Measurements from ENCODE around the gene TADA2A.
"Not testable (repeated sequence)": the region's sequence is repeated elsewhere in the genome, so short reads cannot be mapped to it uniquely, and the experiment has no call there.

Gene TADA2A

DNA sequence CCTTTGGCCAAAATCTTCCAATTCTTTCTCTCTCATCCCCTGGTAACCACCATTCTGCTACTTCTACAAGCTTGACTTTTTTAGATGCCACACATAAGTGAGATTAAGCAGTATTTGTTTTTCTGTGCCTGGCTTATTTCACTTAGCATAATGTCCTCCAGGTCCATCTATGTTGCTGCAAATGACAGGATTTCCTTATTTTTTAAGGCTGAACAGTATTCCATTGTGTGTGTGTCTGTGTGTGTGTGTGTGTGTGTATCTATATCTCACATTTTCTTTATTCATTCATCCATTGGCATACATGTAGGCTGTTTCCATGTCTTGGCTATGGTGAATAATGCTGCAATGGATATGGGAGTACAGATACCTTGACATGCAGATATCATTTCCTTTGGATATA, 6.2 kb upstream of the TADA2A start:
- no peak for DNase-seq

DNA sequence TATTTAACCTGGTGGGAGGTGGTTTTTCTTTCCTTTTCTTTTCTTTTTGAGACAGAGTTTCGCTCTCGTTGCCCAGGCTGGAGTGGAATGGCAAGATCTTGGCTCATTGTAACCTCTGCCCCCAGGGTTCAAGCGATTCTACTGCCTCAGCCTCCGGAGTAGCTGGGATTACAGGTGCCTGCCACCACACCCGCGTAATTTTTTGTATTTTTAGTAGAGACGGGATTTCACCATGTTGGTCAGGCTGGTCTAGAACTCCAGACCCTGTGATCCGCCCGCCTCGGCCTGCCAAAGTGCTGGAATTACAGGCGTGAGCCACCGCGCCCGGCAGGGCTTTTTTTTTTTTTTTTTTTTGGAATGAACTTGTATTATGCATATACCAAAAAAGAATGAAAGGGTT, 1.2 kb upstream of the TADA2A start:
- not testable (repeated sequence) for DNase-seq

DNA sequence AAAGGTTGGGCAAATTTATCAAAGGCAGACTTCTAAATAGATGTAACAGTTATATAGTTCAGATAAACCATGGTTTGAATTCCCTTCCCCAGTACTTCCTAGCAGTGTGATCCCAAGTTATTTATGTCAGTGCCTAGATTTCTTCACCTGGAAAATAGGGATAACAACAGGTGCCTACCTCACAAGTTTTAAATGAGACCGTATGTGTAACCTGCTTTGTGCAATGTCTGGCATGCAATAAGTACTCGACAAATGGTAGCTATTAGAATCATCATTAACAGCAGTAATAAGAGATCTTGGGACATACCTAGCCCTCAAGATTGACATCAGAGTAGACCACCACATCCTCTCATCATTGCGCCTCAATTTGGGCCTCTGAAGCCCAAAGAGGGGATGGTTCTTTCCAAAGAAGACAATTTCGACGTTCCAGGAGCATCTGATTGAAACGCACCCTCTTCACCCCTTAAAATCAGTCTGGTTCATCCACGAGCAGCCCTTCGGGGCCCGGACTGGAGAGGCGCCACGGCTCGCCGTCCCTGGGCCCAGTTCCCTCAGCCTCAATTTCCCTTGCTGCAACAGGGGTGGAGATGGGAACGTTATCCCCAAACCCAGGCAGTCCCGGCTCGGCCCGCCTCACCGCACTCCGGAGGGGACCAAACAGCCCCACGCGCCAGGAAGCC, 591 bp upstream of the TADA2A start:
- no peak for DNase-seq

DNA sequence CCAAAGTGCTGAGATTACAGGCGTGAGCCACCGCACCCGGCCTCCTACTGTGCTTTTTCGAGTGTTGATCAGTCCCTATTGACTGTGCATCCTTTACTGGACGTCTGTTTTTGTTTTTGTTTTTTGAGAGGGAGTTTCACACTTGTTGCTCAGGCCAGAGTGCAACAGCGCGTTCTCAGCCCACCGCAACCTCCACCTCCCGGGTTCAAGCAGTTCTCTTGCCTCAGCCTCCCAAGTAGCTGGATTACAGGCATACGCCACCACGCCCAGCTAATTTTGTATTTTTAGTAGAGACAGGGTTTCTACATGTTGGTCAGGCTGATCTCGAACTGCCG, 1.4 kb downstream of the TADA2A start:
- not testable (repeated sequence) for DNase-seq

DNA sequence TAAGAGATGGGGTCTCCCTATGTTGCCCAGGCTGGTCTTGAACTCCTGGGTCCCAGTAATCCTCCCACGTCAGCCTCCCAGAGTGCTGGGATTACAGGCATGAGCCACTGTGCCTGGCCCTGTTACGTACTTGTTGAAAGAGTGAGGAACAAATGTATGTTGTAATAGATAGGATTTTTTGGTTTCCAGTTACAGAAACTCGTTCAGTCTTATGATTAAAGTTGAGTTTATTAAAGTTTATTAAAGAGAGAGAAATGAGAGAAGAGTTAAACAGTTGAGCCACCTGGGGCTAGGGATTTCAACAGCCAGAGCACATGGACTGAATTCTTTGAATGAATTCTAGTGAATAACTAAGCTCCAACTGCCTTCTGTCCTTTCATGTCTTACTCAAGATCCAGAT, 3.7 kb downstream of the TADA2A start:
- DNase-seq: no peak

DNA sequence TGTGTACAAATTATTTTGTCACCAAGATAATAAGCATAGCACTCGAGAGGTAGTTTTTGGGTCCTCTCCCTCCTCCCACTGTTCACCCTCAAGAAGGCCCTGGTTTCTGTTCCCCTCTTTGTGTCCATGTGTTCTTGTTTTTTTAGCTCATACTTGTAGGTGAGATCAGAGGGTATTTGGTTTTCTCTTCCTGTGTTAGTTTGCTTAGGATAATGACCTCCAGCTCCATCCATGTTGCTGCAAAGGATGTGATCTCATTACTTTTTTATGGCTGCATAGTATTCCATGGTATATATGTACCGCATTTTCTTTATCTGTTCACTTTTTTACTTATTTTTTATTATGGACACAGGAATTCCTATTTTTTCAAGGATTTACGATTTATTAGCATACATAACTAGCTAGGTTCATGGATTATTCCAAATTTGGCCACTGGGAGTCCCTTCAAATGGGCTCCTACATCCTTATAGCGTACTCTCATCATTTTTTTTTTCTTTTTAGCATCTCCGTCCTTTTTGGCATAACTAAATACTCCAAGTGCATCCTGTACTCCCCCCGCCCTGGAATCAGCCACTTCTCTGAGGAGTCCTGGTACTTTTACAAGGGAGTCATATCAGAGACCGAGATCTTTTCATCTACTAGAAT, 7.3 kb downstream of the TADA2A start:
- no peak for DNase-seq

DNA sequence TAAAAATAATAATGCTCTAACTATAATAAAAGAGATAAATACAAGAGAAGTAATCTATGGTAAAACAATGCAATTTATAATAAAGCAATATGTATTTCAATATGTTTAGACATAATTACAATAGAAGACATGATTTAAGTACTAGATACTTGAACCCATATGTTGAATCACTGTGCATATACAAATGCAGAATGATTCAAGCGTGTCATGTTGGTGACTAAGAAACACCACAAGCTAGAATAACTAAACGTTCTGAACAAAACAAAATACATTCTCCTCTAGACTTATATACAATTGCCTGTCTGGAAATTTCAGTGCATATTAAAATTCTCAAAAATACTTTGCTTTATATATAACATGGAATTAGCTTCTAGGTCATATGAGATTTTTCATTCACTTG, 11.2 kb downstream of the TADA2A start:
- DNase-seq: no peak

DNA sequence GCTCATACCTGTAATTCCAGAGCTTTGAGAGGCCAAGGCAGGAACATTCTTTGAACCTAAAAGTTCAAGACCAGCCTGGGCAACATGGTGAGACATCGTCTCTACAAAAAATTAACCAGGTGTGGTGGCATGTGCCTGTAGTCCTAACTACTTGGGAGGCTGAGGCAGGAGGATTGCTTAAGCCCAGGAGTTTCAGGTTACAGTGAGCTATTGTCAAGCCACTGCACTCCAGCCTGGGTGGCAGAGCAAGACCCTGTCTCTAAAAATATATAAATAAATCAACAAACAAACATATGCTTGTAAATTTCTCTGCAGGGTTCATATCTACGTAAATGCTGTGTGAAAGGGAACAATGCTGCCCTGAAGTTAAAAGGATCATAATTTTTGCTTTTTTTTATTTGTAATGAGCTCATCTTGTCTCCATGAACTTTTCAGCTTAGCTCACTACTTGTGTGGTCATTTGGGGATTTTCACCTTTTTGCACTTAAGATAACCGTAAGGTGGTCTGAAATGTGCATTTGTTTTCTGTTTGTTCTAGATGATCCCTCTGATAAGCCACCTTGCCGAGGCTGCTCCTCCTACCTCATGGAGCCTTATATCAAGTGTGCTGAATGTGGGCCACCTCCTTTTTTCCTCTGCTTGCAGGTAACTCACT, 16.4 kb downstream of the TADA2A start:
- DNase-seq: no peak

DNA sequence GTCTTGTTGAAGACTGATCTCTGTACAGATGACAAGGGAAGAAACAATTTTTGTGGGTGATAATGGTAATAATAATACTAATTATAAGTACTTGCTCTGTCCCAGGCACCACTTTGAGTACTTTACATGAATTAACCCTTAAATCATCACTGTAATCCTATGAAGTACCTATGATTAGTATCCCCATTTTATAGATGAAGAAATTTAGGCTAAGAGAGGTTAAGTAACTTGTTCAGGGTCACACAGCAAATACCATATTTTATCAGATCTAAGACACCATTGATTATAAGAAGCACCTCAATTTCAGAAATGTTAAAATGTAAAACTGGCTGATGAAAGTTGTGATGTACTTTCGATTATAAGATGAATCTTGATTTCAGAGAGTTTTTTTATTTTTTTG, 18.6 kb downstream of the TADA2A start:
- no peak for DNase-seq

DNA sequence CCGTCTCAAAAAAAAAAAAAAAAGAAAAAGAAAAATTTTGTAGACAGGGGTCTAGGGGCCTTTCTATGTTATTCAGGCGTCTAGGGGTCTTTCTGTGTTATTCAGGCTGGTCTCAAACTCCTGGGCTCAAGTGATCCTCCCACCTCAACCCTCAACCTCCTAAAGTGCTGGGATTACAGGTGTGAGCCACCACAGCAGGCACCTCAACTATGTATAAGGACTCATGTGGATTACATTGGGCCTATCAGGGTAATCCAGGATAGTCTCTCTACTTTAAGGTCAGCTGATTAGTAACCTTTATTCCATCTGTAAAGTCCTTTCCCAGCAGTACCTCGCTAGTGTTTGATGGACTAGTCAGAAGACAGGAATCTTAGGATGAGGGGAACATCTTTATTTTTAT, 22.4 kb downstream of the TADA2A start:
- no peak for DNase-seq

DNA sequence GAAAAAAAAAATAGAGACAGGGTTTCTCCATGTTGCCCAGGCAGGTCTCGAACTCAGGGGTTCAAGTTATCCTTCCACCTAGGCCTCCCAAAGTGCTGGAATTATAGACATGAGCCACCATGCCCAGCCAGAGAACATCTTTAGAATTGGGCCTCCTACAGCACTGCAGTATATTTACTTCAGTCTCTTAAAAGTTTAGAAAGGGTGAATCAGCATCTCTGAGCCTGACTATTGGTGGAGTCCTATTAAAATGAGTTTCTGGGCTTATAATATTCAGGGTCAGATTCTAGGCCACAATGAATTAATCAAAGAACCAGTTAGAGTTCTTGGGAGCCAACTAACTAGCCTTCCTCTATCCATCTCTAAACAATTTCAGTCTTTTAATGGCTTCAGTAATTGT, 22.8 kb downstream of the TADA2A start:
- DNase-seq: no peak

DNA sequence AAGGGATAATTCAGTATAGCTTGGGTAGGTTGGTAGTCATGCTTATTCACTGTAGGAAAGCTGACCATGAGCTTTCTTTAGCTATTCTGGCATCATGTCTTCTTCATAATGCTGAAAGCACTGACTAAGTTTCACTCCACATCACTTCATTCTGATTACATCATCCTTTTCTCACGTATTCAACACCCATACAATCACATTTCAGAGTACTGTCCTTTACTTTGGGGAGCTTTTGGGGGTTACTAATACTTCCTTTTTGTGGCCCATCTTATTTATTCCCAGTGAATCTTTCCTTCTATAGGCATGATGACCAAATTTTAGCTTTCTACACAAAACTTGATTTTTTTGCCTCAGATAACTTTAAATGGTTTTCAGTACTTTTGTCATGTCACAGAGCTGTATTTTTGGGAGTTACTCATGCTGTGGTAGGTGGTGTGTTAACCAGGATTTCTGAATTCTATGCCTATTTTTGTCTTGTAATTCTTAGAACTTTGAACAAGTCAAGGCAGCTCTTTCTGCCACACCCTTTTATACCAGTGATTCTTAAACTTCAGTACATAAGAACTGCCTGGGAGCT, 23.5 kb downstream of the TADA2A start:
- DNase-seq: no peak

DNA sequence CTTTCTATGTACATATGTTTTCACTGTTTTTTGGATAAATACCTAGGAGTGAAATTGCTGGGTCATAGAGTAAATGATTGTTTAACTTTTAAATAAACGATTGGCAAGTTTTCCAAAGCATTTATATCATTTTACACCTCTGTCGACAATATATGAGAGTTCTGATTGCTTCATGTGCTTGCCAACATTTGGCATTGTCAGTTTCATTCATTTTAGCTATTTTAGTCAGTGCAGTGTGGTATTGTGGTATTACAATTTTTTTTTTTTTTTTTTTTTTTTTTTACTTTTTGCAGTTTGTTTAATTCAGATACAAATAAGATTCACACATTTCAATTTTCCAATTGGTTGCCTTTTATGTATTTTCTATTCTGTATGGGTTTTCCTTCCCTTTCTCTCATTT, 26.0 kb downstream of the TADA2A start:
- DNase-seq: no peak

DNA sequence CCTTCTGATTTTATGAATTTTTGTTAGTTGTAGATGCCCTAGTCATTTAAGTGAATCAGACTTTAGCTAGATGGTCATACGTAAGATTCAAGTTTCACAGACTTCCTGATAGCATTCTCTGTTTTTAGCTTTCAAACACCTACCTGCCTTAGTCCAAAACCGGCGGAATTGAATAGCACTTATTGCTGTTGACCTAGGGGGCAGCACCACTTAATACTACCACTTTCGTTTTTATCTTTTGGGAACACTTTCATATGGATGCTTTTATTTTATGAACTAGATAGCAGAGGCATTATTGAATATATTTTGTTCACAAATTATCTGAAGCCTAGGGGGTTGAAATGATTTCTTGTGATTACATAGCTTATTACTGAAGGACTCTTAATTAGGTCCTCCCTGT, 31.5 kb downstream of the TADA2A start:
- DNase-seq: no peak

DNA sequence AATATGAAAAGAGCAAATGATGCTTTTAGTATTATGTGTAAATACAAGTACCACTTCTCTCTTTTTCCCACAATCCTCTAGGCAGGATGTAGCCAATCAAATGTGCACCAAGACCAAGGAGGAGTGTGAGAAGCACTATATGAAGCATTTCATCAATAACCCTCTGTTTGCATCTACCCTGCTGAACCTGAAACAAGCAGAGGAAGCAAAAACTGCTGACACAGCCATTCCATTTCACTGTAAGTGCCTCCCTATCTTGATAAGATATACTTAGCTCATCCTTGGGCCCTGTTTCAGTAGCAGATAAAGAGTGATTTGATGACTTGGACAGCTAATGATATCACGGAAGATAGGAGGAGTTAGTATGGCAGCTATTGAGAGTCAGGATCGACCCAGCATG, 33.7 kb downstream of the TADA2A start:
- DNase-seq: no peak

DNA sequence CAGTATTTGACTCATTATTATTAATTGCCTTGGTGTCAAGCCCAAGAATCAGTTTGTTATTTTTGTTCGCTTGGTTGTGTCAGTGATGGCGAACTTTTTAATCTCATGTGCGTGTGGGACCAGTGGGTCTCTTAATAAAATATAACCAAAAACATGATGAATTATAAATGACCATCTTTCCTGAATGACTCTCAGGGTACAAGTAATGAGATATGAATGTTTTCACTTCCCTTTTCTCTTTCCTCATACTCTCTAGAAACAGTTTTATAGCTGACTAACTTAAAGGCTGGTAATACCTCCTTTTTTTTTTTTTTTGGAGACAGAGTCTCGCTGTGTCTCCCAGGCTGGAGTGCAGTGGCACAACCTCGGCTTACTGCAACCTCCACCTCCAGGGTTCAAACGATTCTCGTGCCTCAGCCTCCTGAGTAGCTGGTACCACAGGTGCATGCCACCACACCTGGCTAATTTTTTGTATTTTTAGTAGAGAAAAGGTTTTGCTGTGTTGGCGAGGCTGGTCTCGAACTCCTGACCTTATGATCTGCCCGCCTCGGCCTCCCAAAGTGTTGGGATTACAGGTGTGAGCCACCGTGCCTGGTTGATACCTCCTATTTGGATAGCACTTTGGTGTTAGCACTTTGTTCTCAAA, 34.8 kb downstream of the TADA2A start:
- not testable (repeated sequence) for DNase-seq

DNA sequence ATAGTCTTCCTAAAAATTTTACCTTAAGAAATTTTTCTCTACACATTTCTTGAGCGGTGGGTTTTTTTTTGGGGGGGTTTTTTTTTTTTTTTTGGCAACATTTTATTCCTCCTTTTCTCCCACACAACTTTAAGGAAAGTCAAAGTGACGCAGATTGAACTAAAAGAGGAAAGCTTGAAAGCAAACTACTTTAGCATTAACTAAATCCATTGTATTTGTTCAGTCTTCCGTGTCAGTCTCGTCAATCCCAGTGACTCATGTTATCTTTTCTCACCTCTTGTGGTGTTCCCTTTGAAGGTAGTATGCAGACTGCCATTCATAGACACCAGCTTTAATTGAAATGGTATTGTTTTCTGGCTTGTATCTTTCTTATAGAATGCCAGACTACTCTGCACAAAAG, 39.3 kb downstream of the TADA2A start:
- no peak for DNase-seq

DNA sequence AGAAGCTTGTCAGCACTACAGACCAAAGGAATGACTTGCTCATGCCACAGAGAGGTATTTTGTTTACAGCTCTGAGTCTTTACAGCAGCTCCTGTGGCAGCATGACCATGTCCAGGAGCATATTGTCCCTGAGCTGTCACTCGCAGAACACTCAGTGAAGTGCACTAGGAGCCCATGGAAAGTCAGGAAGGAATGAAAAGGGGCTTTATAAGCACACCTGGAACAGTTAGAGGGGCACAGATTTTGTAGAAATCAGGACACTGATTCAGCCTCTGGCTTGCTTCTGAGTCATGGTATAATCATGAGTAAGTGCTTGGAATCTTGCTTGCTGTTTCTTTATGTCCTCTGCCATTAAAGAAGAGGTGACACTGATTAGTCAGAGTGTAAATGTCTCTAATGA, 41.0 kb downstream of the TADA2A start:
- no peak for DNase-seq

DNA sequence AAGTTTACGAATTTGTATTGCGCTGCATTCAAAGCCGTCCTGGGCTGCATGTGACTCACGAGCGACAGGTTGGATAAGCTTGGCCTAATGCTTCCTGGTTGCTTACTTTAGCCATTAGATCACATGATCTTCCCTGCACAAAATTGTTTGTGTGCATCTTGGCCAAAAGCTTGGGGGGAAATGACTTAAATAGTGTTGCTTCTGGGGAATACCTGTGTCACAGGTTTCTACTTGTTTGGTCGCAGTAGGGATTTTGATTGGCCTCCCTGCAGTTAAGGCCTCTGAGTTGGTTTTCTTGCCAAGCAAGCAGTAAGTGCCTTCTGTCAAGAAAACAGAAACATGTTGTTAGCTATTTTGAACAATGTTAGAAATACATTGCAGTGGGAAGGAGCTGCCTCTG, 43.4 kb downstream of the TADA2A start:
- no peak for DNase-seq

DNA sequence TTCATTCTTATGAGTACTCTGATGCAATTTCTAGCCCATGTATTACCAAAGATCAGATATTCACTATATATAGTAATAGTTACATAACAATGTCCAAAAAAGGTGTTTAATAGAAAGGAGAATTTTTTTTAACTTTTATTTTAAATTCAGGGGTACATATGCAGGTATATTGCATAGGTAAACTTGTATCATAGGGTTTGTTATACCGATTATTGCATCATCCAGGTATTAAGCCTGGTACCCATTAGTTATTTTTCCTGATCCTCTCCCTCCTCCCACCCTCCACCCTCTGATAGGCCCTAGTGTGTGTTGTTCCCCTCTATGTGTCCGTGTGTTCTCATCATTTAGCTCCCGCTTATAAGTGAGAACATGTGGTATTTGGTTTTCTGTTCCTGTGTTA, 51.1 kb downstream of the TADA2A start:
- DNase-seq: not testable (repeated sequence)

DNA sequence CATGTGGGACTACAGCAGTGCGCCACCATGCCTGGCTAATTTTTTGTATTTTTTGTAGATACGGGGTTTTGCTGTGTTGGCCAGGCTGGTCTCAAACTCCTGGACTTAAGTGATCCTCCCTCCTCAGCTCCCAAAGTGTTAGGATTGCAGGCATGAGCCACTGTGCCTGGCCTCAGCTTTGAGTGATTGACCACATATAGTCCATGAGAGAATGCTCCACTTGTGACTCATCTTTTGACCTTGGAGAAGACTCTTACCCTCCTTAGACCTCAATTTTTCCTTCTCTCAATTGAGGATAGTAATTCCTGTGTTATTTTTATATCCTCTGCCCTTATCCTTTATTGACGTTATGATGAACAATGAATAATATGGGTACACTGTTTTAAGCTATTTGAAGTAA, 52.1 kb downstream of the TADA2A start:
- DNase-seq: no peak

DNA sequence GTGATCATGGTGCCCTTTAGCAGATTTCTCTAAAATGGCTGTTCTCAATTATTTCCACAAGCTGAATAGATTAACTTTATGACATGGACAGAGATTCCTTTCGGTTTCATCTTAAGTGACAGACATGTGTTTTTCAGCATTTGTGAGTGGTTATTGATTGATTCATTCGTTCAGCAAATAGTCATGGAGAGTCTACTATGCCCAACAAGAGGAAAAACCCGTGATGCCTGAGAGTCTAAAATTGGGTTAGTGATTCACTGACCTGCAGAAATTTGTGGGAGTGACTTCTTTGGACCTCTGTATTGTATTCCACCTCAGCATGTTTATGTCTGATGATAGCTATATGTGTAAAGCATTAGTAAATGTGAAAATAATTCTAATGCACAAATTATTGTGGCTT, 55.0 kb downstream of the TADA2A start:
- no peak for DNase-seq

DNA sequence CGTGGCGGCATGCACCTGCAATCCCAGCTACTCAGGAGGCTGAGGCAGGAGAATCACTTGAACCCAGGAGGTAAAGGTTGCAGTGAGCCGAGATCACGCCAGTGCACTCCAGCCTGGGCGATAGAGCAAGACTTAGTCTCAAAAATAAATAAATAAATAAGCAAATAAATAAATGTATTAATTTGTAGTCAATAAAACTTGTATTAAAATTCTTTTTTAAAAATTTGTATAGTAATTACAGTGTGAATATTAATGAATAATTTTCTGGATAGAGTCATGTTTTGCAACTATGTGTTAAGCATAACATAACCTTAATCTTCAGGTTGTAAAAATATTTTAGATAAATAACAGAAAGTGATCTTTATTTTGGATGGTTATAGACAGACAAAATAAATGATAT, 55.8 kb downstream of the TADA2A start:
- DNase-seq: no peak

DNA sequence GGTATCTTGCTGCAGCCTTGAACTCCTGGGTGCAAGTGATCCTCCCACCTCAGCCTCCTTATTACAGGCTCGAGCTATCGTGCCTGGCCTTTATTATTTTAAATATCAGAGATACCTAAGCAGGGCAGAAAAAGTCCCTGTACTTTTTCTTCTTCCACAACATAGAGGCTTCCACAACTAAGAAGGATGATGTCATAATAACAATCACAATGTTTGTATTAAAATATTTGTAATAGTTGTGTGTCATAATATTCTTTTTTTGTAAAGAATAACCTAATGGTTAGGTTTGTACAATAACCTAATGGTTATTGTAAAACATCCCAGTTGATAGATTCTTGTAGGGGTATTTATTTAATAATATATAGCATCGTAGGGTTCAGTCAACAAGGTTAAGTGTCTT, 56.4 kb downstream of the TADA2A start:
- no peak for DNase-seq

Data from 8988T (cell line).